GM10266 (cell line): Measurements from ENCODE around the gene ATP2C1.

ENCODE experiments used
- DNase-seq: peaks from one replicate; pipeline ENCODE4 v3.0.0; 2012; ENCODE audit errors: extremely low spot score
- TF ChIP-seq, protein P1 (sequence below): IDR thresholded peaks from 2 replicates; pipeline ENCODE4 v1.5.1; 2012; ENCODE audit warnings: mild to moderate bottlenecking, low read depth; ENCODE audit not compliant: control insufficient read depth, insufficient read depth; ENCODE audit errors: missing control alignments

Gene ATP2C1

DNA sequence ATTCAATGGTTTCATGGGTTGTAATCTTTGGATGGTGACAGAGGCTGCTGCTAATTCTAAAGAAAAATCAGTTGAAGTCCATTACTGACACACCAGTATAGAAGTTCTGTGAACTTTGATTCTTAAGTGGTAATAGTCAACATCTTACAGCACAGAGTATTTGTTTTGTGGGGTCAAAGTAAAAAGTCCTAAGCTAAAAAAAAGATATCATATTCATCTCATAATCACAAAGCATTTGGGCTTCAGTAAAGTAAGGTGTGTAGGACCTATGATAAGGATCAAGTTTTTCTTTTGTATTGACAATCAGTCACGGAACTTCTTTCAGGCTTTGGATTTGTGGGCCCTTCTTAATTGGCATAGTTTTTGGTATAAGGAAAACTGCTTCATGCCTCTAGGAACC lies 131.7 kb downstream of the ATP2C1 start:
- no peak for DNase-seq
- TF ChIP-seq, protein P1, sequence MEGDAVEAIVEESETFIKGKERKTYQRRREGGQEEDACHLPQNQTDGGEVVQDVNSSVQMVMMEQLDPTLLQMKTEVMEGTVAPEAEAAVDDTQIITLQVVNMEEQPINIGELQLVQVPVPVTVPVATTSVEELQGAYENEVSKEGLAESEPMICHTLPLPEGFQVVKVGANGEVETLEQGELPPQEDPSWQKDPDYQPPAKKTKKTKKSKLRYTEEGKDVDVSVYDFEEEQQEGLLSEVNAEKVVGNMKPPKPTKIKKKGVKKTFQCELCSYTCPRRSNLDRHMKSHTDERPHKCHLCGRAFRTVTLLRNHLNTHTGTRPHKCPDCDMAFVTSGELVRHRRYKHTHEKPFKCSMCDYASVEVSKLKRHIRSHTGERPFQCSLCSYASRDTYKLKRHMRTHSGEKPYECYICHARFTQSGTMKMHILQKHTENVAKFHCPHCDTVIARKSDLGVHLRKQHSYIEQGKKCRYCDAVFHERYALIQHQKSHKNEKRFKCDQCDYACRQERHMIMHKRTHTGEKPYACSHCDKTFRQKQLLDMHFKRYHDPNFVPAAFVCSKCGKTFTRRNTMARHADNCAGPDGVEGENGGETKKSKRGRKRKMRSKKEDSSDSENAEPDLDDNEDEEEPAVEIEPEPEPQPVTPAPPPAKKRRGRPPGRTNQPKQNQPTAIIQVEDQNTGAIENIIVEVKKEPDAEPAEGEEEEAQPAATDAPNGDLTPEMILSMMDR, result no peak

DNA sequence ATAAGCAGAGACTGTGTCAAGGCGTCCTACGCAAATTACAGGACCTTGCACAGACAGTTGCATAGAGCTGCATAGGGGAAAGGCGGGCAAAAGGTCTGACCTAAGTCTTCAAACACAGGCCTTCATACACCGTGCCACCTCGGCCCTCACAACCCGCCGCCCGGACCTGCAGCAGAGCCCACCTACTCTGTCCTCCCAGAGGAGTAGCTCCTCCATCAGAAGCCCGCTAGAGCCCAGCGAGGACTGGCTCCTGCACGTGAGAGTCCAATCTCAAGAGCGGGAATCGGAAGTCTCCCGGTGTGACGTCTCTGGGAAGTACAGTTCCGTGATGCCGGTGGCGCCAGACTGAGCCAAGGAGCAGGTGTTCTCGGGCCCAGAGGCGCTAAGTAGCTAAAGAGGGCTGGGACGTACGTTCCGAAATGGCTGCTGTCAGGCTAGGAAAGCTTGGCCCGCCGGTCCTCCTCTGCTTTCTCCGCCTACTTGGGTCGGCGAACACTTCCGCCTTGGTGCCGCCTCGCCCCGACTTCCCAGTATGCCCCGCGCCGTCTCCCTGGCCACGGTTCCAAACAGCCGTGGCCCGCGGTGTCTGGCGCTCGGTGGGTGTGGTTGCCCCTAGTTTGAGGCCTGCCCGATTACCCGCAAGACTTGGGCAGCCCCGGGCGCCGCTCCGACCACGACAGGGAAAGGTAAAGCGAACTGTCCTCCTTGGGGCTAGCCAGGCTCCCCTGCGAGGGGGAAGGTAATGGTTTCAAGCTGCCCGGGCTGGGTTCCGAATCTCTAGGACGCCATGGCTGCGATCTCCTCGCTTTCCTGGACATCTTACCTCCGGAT lies 132.7 kb downstream of the ATP2C1 start, which contains the start of the genes ASTE1 and NEK11:
Gene ASTE1 (minus strand): TSS at position 505 of the 831 bp plus-strand sequence. CDS start 1,519 bp downstream, outside the sequence.
Gene NEK11 (plus strand): TSS at position 557 of the 831 bp plus-strand sequence. CDS start 2,832 bp downstream, outside the sequence.
- TF ChIP-seq, protein P1, result no peak
- DNase-seq, result peak; percentile 81

DNA sequence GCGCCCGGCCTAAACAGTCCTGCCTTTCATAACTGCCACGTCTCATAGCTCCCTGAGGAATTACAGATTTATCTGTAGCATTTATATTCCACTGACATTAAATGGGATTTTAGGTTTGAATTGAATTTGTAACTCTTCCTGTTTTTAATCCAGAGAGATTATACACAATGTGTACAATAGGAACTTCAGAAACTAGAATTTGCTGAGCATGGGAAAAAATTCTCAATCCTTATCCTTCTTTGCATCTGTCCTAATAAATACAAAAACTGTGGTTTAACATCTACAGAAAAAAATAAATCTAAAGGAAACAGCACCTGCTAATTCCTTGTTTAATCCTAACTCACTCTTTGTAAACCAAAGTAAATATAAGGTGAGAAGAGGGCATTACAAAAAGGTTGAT lies 135.0 kb downstream of the ATP2C1 start:
- TF ChIP-seq, protein P1, result no peak
- no peak for DNase-seq

DNA sequence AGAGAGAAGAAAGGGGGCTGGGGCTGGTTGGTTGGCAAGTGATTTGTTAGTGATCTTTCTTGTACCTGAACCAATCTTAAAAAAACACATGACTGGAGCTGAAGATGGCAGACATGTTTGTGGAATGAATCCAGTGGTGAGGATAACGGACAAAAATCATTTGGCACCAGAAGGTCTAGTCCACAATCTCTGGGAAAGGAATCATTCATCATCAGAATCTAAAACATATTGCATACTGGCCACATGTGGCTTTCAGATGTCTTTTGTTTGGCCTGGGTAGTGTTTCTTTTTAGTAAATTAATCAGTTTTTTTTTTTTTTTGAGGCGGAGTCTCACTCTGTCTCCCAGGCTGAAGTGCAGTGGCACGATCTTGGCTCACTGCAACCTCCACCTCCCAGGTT lies 137.8 kb downstream of the ATP2C1 start:
- TF ChIP-seq, protein P1, result no peak
- DNase-seq, result no peak

DNA sequence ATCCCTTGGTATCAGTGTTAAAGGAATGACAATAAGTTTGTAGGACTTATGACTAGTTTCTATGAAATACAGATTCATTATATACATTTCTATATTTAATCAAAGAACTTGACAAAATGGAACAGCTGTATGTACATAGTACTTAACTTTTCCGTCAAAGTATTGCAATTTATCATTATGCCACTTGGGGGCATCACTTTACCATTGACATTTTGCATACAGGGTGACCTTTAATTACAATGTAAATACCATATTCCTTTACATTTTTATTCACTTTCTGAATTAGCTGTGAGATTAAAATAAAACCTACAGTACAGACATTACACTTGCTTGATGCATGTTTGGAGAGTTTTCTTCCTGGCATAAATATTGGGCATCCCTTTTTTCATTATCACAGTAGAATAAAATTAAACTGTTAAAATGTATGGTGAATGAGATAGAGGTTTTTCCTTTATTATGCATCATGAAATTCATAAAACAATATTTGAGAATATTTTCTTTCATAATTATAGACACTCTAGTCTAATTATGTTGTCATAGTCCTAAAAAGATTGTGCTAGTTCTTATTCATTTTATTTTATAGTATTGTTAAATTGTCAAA lies 139.7 kb downstream of the ATP2C1 start:
- peak; percentile 32 for DNase-seq
- TF ChIP-seq, protein P1, result peak; percentile 54

DNA sequence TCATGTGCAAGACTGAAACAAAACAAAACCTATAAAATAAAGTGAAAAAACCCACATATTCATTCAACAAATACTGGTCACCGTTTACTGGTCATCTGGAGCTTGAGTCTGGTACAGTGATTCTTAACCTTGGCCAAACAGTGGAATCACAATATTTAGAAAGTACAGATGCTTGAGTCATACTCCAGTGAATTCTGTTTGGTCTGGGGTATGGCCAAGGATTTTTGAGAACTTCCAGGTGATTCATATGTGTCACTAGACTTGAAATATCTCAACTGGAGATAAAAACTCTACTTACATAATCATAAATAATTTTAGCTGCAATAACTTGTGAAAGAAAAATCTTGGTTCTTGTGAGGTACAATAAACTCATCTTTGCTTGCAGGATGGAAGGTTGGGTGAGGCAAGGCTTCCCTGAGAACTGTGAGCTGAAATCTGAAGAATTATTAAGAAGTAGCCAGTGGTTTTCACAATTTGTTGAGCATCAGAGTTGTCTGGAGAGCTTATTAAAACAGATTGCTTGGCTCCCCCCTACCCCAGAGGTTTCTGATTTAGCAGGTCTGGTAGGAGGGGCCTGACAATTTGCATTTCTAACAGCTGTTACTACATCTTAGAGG lies 142.4 kb downstream of the ATP2C1 start:
- TF ChIP-seq, protein P1, result no peak
- no peak for DNase-seq
